Central memory CD8-positive, alpha-beta T cell (primary cell): ENCODE measurements around the gene ATP6AP2.

Source experiments
- ATAC-seq: fragments of 150-1000 bp; cut with Tn5 transposase; replicated peaks from 2 replicates; pipeline ENCODE4 v1.10.0; 2022; ENCODE audit warnings: mild to moderate bottlenecking, moderate FRiP score, moderate number of reproducible peaks; ENCODE audit not compliant: poor library complexity, severe bottlenecking; ENCODE audit errors: extremely low read depth
- DNase-seq, 2 donors: peaks; one replicate each; pipeline ENCODE4 v3.0.0; 2021; ENCODE audit warnings: low spot score in 2 of 2
- H3K27ac Mint-ChIP-seq: one replicate; pipeline ENCODE4 v1.8.0; 2022; ENCODE audit warnings: low read depth, mild to moderate bottlenecking, moderate library complexity, mixed read lengths
- H3K27me3 Mint-ChIP-seq: one replicate; pipeline ENCODE4 v1.8.0; 2022; ENCODE audit warnings: mixed read lengths
- H3K36me3 Mint-ChIP-seq: one replicate; pipeline ENCODE4 v1.8.0; 2022; ENCODE audit warnings: mild to moderate bottlenecking, moderate library complexity, mixed read lengths; ENCODE audit not compliant: insufficient read depth
- H3K4me1 Mint-ChIP-seq: one replicate; pipeline ENCODE4 v1.8.0; 2022; ENCODE audit warnings: mixed read lengths
- H3K4me3 Mint-ChIP-seq: one replicate; pipeline ENCODE4 v1.8.0; 2022; ENCODE audit warnings: mild to moderate bottlenecking, moderate library complexity, mixed read lengths
- H3K9me3 Mint-ChIP-seq: one replicate; pipeline ENCODE4 v1.8.0; 2022; ENCODE audit warnings: mixed read lengths

Gene ATP6AP2

DNA sequence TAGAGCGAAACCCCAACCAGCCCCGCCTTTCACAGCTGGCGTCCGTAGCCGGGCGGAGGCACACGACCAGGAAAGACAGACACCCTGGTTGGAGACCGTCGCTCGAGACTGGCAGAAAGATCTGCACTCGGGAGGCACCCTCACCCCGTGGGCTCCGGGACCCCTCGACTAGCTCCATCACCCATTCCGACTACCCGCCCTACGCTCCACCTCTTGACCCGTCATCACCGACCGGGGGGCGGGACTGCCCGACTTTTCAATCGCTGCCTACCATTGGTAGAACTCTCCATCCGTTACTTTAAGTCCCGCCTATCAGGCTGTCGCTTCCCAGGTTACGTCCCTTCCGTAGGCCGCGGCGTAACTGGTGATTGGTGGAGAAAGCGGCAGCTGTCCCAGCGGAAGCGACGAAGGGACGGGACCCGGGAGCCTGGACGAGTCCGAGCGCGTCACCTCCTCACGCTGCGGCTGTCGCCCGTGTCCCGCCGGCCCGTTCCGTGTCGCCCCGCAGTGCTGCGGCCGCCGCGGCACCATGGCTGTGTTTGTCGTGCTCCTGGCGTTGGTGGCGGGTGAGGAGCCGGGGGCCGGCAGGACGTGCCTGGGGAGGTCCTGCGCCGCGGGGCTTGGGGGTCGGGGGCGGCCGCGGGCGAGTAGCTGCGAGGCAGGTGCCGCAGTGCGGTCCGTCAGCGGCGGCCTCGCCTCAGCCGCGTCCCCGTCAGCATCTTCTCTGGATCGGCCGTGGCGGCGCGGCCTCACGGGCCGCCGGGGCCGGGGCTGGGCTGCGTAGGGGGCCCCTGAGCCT lies at the start of gene ATP6AP2:
Gene ATP6AP2, plus strand, starts transcription at position 434 of the 799 bp plus-strand sequence. Its CDS starts 96 bp downstream, at position 530.
- peak within 1 kb of the TSS; percentile 86 for H3K27ac Mint-ChIP-seq
- peaks cover 6% of the 10 kb centered on the region for H3K36me3 Mint-ChIP-seq
- DNase-seq (peak; percentile 68 to 84), ATAC-seq (peak; percentile 94)
- peak within 1 kb of the TSS; percentile 92 for H3K4me3 Mint-ChIP-seq
- no peaks in the 10 kb centered on the region for H3K9me3 Mint-ChIP-seq
- no peaks in the 10 kb centered on the region for H3K27me3 Mint-ChIP-seq
- peaks cover 26% of the 10 kb centered on the region for H3K4me1 Mint-ChIP-seq

DNA sequence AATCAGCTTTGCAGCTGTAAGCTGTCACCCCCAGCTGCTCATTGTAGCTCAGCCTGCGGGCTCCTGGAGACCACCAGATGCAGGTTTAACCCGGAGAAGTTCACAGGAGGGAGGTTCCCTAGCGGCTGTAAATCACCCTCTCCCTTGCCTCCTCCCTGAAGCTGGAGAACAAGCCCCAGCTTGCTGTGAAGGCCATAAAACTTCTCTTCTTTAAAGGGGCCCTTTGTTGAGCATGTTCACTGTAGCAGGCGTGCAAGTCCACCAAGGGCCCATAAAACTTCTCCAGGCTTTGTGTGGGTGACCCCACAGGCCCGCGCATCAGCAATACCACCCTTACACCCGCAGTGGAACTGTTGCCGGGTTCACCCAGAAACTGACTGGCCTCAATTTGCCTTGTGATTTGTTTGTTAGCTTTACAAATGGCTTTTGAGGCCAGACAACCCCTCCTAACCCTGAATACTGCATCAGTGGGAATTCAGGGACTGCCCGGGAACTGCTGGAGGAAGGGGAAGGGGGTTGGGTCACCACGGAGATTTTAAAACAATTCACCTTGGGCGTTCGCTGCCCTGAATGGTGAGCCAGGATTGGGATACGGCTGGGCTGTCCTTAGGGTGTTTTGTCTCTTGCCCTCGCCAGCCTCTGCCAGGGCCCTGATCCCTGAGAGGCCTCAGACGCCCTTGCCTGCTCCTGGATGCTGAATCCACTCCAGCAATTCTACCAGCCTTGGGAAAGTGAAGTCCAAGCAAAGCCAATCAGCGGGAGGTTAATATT lies 49.5 kb upstream of the ATP6AP2 start:
- DNase-seq (no peak), ATAC-seq (no peak)
- no peaks in the 10 kb centered on the region for H3K36me3 Mint-ChIP-seq
- no peak overlapping the region for H3K27ac Mint-ChIP-seq
- H3K27me3 Mint-ChIP-seq, result peaks cover 12% of the 10 kb centered on the region
- no peak overlapping the region for H3K4me3 Mint-ChIP-seq
- H3K4me1 Mint-ChIP-seq, result no peaks in the 10 kb centered on the region
- no peaks in the 10 kb centered on the region for H3K9me3 Mint-ChIP-seq

DNA sequence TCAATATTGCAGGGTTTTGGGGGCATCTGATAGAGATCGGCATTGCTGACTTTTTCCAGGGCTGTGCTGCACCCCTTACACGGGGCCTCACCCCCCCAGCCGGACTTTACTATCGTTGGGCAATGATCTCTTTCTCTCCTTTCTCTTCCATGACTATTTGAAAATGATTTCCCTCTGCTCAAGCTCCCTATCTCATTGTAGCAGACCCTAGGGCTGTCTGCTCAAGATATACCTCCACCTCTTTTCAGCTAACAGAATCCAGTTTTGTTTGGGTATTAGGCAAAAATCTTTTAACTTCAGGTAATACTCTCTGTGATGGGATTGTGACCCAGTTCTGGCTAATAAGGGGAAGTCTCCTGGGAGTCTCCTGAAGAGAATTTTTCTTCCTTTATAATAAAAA lies 43.5 kb upstream of the ATP6AP2 start:
- no peak overlapping the region for H3K4me3 Mint-ChIP-seq
- H3K27me3 Mint-ChIP-seq, result no peaks in the 10 kb centered on the region
- no peak for DNase-seq

DNA sequence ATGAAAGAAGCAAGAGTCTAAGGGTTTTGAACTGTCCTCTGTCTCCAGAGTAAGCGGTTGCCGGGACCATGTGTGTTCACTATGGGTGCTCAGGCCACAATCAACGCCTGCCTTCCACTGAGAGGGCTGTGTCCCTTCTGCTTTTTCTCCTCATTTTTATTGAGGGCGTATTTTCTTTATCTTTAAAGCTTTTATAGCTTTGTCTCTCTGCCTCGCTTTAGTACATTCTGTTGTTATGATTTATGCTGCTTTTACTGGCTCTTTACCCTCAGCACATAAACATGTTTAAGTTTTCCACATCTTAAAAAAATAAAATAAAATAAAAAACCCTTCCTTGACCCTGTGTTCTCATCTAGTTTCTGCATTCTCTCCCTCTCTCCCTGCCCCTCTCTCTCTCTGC lies 42.4 kb upstream of the ATP6AP2 start:
- Mint-ChIP-seq H3K4me1 (peaks cover 20% of the 10 kb centered on the region), H3K4me3 (no peak overlapping the region), H3K27ac (no peak overlapping the region), H3K27me3 (no peaks in the 10 kb centered on the region), H3K9me3 (no peaks in the 10 kb centered on the region), H3K36me3 (peaks cover 2% of the 10 kb centered on the region)
- no peak for ATAC-seq
- no peak for DNase-seq

More for the DNA sequence above, 43.5 kb upstream of the ATP6AP2 start:
- peaks cover 20% of the 10 kb centered on the region for H3K4me1 Mint-ChIP-seq
- no peak for ATAC-seq
- H3K27ac Mint-ChIP-seq, result no peak overlapping the region
- no peaks in the 10 kb centered on the region for H3K9me3 Mint-ChIP-seq
- H3K36me3 Mint-ChIP-seq, result peaks cover 2% of the 10 kb centered on the region

GRCh38 chrX:40539214-40540142 lies 41.3 kb upstream of the ATP6AP2 start:
- Mint-ChIP-seq H3K4me1 (peaks cover 27% of the 10 kb centered on the region), H3K9me3 (no peaks in the 10 kb centered on the region), H3K27ac (peak overlapping the region; percentile 53), H3K27me3 (no peaks in the 10 kb centered on the region), H3K36me3 (peaks cover 2% of the 10 kb centered on the region), H3K4me3 (peak overlapping the region; percentile 51)
- ATAC-seq (peak; percentile 94), DNase-seq (peak; percentile 34 to 54)

DNA sequence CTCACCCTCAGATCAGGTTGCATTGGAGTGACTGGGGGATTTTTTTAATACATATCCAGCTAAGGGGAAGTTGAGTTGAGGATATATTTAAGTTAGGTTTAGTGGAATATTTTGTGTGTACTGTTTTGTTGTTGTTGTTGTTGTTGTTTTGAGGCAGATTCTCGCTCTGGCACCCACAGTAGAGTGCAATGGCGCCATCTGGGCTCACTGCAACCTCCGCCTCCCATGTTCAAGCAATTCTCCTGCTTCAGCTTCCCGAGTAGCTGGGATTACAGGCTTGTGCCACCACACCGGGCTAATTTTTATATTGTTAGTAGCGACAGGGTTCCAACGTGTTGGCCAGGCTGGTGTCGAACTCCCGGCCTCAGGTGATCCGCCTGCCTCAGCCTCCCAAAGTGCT lies 38.6 kb upstream of the ATP6AP2 start:
- no peak for DNase-seq
- no peak for ATAC-seq
- Mint-ChIP-seq H3K4me3 (no peak overlapping the region), H3K9me3 (no peaks in the 10 kb centered on the region), H3K27me3 (no peaks in the 10 kb centered on the region), H3K4me1 (peaks cover 27% of the 10 kb centered on the region), H3K36me3 (peaks cover 2% of the 10 kb centered on the region), H3K27ac (no peak overlapping the region)

GRCh38 chrX:40542972-40543371 lies 37.8 kb upstream of the ATP6AP2 start:
- DNase-seq (no peak), ATAC-seq (no peak)
- Mint-ChIP-seq H3K9me3 (no peaks in the 10 kb centered on the region), H3K4me3 (no peak overlapping the region), H3K27ac (no peak overlapping the region), H3K36me3 (peaks cover 2% of the 10 kb centered on the region), H3K4me1 (peaks cover 27% of the 10 kb centered on the region), H3K27me3 (no peaks in the 10 kb centered on the region)

DNA sequence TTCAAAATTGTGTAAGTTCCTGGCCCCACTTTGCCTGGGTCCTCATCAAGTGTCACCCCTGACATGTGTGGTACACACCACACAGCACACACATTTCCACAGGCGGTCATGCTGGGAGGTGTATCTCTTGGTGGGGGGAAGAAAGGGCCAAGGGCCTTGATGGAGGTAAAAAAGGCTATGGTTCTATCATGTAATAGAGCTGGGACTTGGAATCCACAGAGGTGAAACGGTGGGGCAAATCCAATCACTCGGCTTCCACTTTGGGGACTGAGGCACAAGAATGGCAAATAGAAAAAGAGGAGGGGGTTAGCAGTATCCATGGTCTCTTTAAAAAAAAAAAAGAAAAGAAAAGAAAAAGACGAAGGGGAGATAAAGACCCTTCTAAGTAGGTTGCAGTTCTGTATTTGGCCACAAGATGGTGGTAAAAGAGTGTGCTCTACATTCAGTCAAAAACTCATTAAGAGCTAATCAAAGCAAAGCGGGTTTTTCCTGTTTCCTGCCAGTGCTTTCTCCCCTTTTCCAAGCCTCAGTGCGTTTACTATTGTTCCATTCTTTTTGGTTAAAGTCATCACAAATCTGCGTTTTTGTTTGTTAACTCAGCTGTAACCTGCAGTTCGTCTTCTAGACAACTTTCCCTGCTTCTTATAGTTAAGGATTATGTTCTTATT lies 37.0 kb upstream of the ATP6AP2 start:
- peaks cover 25% of the 10 kb centered on the region for H3K4me1 Mint-ChIP-seq
- no peak overlapping the region for H3K4me3 Mint-ChIP-seq
- ATAC-seq, result no peak
- peaks cover 2% of the 10 kb centered on the region for H3K36me3 Mint-ChIP-seq
- no peak for DNase-seq
- H3K9me3 Mint-ChIP-seq, result no peaks in the 10 kb centered on the region
- no peaks in the 10 kb centered on the region for H3K27me3 Mint-ChIP-seq
- H3K27ac Mint-ChIP-seq, result no peak overlapping the region

DNA sequence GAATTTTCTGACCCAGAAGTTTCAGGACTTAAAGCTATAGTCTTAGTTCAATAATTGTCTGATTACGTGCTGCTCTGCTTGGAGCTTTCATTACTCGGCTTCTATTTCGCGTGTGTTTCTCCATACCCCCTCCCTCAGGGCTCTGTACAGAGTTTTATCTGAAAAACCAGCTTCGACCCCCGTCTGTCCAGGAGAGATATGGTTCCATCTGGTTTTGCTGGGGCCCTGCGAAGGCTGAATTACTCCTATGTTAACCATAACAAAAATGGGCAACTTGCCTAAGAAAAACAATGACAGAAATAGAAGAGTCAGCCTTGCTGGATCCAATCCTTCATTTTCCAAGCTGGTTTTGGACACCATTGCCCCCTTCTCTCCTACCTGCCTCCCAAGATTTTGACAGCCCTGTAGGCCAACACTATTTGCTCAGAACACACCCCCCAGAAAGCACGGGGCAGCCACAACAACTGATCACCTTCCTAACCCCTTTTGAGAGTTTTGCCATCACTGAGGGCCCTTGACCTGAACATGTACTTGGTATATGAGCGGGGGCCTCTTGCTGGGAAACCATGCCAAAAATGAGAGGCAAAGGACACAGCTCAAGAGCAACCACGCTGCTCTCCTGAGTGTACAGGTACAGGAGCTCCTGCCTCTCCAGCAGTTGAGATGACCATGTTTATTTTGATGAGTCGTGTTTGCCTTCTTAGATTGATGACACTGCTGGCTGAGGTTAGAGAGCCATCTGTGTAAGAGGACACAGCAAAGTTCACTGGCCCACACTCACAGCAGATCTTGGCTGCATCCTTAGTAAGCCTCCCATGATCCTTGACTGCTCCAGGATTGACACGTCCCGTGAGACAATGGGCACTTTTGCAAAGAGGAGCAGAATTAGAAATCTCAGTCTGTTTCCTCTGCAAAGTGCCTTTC lies 36.2 kb upstream of the ATP6AP2 start:
- no peaks in the 10 kb centered on the region for H3K9me3 Mint-ChIP-seq

GRCh38 chrX:40546870-40547269 lies 33.9 kb upstream of the ATP6AP2 start:
- DNase-seq (no peak), ATAC-seq (no peak)
- Mint-ChIP-seq H3K9me3 (no peaks in the 10 kb centered on the region), H3K4me3 (no peak overlapping the region), H3K27ac (no peak overlapping the region), H3K36me3 (no peaks in the 10 kb centered on the region), H3K4me1 (peaks cover 7% of the 10 kb centered on the region), H3K27me3 (no peaks in the 10 kb centered on the region)

More for the DNA sequence above, 36.2 kb upstream of the ATP6AP2 start:
- H3K27me3 Mint-ChIP-seq, result no peaks in the 10 kb centered on the region
- H3K4me3 Mint-ChIP-seq, result no peak overlapping the region
- ATAC-seq (no peak), DNase-seq (no peak)
- no peaks in the 10 kb centered on the region for H3K36me3 Mint-ChIP-seq
- no peak overlapping the region for H3K27ac Mint-ChIP-seq
- H3K4me1 Mint-ChIP-seq, result peaks cover 17% of the 10 kb centered on the region

DNA sequence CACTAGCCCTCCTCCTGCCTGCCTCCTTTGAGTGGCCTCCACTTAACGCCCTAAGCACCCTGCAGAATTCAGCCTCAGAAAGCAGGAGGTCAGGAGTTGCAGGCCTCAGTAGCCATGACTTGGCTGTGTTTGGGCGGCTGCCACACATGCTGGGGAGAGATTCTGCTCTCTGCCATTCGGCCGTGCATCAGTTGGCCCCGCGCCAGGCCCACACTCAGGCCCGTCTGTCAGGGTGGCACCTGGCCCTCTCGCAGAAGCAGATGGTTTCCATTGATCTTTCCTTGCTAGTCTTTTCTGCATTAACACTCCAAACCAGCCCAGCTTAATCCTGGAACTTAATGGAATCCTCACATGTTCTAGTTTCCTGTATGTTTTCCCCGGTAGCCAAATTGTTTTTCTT lies 30.7 kb upstream of the ATP6AP2 start:
- ATAC-seq, result no peak
- no peak overlapping the region for H3K27ac Mint-ChIP-seq
- H3K4me1 Mint-ChIP-seq, result no peaks in the 10 kb centered on the region
- no peaks in the 10 kb centered on the region for H3K27me3 Mint-ChIP-seq
- H3K9me3 Mint-ChIP-seq, result no peaks in the 10 kb centered on the region
- no peak for DNase-seq
- no peaks in the 10 kb centered on the region for H3K36me3 Mint-ChIP-seq
- H3K4me3 Mint-ChIP-seq, result no peak overlapping the region
